Measurements from ENCODE around the gene CEP128.

CEP128 gene

DNA sequence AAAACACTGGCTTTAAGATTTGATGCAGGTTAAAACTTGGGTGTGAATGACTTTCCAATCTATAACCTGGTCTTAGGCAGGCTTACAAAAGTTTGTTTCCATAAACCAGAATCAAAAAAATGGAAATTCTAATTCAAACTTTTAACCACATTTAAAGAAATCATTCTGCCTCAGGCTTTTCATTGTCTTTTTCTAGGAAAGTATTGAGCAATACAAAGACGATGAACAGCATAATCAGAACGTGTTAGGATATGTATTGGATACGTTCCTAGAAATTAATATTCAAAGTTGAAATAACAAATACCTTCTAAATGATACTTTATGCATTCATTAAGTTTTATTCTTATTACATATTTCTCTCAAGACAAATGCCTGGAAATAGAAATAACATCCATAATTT lies 172.9 kb downstream of the CEP128 start:
- no peak for DNase-seq

DNA sequence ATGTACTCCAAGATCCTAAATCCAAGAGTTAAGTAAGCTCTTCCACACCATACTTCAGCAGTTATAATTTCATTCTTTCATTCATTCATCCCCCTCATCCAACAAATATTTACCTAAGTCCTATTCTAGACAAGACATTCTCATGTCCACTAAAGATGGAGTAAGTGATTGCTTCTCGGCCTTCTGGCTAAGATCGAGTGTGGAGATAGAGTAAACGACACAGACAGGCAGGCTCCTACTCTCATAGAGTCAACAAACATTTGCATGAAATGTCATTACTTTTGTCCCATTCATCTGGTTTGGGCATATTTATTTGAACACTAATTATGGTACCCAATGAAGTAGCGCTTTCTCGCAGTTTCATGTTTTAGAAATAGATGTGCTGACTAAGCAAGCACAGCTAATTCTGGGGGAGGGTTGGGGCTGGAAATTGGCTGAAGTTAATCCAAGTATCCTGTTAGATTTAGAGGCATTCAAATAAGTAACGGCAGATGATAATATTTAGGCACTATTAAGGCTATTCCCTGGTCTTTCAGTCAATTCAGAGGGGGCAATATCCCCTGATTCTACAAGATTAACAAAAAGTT lies 176.5 kb downstream of the CEP128 start:
- no peak for DNase-seq

DNA sequence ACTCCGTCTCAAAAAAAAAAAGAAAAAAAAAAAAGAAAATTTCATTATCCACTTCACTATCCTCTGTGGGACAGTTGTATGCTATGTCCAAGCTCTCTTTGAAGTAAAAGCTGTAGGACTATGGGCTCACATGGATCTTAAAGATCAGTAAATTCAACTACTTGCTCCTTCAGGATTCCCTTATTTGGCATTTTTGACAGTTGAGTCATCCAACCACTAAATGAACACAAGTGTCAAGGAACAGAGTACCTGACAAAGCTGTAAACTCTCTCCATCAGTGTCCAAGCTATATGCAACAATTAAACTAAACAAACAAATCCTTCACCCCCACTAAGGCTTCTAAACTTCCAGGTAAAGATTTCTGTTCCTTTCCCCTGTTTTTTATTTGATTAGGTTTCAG lies 177.0 kb downstream of the CEP128 start:
- DNase-seq = no peak

DNA sequence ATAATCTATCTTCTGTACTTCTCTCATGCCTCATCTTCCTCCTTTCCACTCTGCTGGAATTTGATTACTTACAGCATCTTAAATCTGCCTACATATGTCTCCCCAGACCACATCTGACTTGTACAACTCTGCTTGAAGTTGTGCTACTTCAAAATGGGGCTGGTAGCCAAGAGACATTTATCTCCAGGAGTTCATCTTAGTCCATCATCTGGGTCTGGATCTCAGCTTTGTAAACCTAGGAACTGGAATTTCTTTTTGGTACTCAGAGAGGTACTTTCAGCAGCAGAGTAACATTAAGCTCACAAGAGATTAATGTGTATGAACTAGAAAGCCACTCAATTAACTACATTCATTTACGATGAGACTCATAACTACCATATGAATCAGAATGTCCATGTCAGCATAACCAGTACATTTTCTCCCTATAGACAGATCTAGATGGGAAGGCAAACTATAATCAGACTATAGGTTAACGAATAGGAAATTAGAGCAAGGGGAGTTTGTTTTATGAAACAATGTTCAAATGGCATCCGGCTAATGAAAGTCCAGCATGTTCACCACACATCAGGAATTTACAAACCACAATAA lies 178.8 kb downstream of the CEP128 start:
- no peak for DNase-seq

DNA sequence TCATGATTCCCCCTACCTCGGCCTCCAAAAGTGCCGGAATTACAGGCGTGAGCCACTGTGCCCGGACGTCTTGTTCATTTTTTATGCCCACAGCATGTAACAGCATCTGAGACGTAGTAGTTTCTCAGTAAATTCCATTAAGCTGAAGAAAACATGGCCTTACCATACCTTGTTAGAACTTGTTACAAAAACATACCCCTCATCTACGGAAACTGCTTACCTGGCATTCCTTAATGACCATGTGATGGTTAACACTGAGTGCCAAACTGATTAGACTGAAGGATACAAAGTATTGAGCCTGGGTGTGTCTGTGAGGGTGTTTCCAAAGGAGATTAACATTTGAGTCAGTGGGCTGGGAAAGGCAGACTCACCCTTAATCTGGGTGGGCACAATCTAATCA lies 186.8 kb downstream of the CEP128 start:
- no peak for DNase-seq

DNA sequence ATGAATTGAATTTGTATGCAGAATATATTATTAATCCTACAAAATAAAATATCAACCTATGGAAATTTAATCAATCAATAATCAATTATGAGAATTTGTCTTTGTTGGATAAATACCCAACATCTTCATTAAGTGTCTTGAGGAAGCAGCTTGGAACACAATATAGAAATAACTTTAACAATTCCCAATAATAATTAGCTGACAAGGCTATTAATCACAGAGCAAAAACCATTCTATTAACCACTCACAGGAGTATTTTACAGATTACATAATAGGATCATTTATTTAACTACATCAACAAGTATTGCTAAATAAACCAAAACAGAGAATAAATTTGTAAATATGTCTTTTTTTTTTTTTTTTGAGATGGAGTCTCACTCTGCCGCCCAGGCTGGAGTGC lies 190.3 kb downstream of the CEP128 start:
- no peak for DNase-seq

DNA sequence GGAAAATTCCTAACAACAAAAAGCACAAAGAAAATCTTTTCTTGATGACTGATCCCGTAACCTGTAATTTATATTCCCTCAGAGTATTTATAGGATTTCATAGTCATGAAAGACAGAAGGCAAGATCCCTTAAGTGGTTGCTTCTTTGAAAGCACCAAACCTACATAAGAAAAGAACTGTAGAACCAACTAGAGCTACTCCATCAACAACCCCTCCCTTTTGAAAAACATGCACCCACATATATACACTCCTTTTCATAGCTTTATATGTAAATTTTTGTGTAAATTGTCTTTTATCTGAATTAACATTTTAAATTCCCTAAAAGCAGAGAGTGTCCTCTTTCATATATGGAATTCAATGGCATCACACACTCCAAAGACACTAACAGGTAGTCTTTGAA lies 215.3 kb downstream of the CEP128 start:
- no peak for DNase-seq

DNA sequence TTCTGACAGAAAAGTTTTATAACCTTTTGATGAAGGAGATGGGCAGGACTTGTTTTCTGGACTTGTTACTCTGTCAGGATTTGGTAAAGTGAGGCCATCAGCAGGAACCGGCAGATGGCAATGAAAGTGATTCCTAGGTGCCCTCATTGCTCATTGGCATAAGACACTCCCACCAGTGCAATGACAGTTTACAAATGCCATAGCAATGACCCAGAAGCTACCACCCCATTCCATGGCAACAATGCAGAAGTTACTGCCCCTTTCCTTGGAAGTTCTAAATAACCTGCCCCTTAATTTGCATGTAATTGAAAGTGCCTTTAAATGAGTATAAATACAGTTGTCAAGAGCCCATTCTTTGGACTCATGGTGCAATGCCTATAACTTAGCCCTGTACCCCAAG lies 222.6 kb downstream of the CEP128 start:
- no peak for DNase-seq

DNA sequence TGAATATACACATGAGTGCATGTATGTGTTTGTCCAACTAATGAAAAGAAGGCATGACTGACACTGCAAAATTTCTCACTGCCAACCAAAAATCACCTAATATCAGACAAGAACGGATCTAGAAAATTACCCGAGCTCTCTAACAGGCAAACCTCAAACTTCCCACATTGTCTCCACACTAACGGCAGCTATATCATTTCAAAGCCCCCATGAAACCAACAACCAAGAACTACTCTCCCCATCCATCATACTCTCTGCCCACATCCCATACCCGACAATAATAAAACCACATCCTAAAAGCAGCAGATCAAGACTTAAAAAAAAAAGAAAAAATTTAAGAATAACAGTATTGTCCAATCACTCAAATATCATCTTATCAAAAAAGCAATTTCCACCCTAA lies 227.1 kb downstream of the CEP128 start:
- no peak for DNase-seq

DNA sequence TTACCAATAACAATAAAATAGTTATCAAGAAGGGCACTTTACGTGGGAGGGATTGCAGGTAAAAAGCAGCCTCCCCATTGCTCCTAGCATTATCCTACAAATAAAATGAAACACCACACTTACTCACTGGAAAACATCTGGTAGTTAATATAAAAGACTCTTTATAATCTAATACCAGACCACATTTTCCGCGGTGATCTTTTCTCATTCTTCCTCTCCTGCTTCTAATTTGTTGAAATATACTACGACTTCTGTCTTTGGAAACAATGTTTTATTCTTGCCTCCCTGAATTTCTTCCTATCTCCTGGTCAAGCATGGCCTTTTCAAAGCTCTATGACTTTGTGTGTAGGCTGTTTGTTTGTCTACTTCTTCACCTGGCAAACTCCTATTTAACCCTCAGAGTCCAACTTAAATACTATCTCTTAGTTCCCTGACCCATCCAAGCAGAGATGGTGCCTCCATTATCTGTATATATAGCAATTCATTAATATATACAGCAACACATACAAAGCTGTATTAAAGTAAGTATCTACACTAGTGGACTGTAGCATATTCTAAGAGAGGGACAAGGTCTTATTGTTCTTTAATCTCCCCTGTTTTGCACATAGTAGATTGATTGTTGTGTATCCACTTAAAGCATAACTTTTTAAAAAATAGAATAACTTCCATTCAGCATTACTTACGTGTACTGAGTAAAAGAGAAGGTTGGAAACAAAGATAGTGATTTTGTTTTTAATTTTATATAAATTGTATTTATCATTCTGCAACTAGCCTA lies 228.3 kb downstream of the CEP128 start:
- DNase-seq = no peak

DNA sequence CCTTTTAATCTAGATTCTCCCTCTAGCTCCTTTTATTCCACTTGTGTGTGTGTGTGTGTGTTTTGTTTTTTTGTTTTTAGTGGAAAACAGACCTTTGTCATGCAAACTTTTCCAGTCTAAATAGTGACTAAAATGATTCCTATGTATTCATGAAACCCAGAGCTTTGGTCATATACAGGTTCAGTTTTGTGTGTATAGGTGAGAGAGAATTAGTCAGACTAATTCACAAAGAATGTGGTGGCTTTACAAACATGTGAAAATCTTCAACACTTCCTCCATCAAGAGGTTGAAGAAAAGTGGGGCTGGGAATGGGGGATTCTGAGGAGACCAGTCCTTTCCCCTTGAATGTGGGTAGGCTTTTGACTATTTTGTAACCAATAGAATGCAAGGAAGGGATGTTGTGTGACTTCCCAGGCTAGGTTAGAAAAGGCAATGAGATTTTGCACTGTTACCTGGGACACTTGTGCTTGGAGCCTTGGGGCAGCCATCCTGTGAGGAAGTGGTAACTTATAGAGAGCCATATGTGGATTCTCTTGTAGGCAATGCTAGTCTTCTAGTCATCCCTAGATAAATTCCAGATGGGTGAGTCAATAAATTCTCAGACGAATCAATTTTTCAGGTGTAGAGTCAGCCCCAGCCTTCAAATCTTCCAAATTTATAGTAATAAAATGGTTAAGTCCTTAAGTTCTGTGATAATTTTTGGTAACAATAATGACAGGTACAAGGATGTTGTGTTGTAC lies 236.1 kb downstream of the CEP128 start:
- DNase-seq = no peak

DNA sequence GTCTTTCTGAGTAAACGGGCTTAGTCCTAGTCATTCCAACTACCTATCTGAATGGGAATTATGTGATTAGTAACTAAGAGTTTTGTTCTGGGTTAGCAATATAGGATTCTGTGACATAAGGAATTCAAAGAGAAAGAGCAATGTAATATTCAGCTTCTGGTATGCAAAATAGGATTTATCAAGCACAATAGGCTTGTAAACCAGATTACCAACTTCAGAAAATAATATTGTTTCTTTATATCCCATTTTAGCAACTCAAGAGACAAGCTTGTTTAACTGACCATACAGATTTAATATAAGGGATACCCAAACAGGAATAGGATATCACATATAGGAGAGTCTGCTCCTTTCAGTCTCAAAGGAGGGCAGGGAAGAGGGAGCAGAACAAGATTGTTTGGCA lies 240.9 kb downstream of the CEP128 start:
- no peak for DNase-seq

DNA sequence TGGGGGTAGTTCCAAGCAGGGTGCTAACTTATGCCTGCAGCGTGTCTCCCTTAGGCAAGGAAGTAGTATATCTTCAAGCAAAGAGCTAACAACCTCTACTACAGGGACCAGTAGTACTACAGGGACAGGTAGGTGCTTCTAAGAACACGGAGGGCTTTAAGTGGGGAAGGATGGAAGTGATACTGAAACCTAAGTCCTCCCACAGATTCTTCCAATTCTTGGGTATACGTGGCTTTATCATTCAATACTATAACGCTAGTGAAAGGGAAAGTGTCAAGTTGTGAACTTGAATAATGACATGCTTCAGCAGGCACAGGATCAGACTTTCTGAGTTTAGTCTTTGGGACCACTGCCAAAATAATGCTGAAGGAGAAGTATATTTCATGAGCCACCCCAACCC lies 241.7 kb downstream of the CEP128 start:
- no peak for DNase-seq

DNA sequence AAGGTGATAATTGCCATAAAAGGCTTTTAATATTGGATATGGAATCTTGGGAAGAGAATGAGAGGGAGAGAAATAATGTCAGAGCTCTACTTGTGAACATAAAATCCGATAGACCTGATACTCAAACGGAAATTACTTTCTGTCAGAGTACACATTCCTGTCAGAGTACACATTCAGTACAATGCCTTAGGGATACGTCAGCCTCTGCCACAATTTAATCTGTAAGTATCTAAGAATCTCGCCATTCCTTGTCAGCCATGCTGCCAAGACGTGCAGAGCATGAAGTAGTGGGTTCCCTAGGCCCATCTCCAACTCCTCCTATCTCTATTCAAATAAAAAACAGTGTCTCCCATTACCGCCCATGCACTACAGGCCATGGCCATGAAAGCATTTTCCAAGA lies 242.6 kb downstream of the CEP128 start:
- no peak for DNase-seq

DNA sequence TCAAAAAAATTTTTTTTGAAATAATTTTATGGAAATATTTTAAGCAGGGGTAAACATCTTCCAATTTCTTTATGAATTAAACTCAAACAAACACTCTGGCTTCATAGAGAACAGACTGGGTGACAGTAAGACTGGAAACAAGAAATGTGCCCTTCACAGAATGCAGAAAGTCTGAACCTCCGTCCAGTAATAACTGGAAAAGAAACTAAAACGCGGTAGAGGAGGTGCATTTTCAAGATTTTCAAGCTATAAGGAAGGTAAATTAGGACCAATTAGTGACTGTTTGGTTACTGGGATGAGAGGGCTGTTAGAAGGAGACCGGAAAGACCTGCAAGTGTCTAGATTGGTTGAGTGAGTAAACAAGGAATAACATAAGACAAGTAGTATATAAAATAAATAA lies 245.7 kb downstream of the CEP128 start:
- DNase-seq = no peak

DNA sequence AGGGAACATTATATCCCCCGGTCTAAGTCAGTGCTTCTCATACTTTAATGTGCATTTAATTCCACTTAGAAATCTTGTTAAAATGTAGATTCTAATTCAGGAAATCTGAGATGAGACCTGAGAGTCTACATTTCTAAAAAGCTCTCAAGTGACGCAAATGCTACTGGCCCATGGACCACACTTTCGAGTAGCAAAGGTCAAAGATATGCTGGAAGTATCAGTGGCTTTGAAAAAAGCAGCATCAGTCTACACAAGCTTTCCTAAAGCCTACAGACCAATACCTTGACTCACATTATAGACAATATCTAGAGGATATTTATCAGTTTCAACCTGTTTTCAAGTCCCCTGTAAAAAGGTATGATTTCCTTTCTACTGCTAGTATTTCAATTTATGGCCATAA lies 248.6 kb downstream of the CEP128 start:
- no peak for DNase-seq

DNA sequence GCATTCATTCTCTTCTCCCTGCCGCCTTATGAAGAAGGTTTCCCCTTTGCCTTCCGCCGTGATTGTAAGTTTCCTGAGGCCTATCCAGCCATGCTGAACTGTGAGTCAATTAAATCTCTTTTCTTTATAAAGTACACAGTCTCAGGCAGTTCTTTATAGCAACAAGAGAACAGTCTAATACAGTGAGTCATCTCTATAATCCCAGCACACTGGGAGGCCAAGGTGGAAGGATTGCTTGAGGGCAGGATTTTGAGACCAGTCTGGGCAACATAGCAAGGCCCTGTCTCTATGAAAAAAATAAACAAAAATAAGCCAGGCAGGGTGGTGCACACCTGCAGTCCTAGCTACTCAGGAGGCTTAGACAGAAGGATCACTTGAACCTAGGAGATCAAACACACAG lies 259.9 kb downstream of the CEP128 start:
- no peak for DNase-seq

DNA sequence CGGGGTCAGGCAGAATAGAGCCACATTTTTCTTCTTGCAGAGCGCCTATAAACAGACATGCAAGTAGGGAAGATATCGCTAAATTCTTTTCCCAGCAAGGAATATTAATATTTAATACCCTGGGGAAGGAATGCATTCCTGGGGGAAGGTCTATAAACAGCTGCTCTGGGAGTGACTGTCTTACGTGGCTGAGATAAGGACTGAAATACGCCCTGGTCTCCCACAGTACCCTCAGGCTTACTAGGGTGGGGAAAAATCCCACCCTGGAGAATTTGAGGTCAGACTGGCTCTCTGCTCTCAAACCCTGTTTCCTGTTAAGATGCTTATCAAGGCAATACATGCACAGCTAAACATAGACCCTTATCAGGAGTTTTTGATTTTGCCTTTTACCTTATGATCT lies 262.3 kb downstream of the CEP128 start:
- no peak for DNase-seq

DNA sequence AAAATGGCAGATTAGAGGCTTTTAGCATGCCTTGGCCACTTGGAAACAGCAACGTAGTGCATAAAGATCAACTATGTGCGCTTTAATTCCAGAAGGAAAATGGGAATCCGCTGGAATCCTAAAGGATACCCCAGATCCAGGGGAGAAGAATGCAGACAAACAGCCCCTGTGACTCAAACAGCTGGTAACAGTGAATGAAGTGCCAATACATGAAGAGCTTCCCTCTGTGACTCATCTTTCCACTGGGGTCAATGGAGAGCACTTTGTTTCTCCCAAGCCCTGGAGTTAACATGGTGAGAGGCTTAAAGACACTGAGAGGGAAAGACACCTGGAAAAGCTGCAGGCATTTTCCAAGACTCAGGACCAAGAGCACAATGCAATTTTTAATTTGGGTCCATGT lies 263.1 kb downstream of the CEP128 start:
- DNase-seq = no peak

DNA sequence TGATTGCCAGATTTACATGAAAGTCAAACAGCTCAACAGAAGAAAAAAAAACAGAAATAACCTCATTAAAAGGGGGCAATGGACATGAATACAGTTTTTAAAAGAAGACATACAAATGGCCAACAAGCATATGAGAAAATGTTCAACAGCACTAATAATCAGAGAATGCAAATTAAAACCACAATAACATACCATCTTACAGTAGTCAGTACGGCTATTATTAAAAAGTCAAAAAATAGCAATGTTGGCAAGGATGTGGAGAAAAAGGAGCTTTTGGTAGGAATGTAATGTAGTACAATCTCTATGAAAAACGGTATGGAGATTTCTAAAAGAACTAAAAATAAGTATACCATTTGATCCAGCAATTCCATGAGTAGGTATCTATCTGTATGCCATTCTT lies 272.1 kb downstream of the CEP128 start:
- DNase-seq = no peak

DNA sequence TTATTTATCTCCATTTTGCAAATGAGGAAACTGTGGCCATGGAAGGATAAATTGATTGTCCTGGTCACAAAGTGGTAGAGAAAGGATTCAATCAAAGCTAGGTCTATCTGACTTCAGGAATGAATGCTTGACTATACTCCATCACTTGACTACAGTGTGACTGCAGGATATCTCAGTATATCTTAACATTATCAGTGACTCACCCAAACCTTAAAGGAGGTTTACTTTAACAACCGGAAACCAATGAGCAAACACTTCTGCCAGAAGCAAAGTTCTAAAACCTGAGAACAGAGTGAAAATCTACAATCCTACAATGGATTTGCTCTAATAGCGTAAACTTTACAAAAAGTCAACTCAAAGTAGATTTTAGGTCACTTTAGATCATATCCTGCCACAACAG lies 277.0 kb downstream of the CEP128 start:
- no peak for DNase-seq

DNA sequence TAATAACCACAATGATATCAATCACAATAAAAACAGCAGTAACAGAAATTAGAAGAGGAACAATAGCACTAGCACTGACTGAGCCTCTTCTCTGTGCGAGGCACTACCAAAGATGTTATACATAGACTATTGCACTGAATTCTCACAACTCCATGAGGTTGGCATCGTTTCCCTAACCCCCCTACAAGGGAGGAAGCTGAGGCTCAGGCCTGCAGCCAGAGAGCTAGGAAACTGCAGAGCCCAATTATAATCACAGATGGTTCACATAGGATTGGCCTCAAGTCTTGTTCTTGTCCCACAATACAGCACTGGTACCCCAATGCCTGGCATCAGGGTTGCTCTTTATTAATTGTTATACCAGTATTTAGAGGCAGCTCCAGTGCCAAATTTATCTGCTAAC lies 278.0 kb downstream of the CEP128 start:
- no peak for DNase-seq

DNA sequence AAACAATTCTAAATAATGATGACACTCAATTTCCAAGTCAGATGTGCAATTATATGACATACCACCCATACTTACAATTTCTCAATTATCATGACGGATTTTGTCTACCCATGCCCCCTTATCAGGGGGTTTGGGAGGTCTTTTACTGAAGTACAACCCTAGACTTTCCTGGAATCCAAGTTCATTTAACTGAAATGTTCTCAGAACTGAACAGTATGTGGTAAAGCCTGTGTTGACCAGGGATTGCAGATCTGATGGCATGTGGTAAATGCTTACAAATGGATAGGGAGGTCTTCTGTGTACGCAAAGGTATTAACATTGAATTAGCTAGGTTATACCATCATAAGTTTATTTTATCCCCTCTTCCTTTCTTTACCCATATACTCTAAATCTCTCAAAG lies 281.8 kb downstream of the CEP128 start:
- DNase-seq = no peak

DNA sequence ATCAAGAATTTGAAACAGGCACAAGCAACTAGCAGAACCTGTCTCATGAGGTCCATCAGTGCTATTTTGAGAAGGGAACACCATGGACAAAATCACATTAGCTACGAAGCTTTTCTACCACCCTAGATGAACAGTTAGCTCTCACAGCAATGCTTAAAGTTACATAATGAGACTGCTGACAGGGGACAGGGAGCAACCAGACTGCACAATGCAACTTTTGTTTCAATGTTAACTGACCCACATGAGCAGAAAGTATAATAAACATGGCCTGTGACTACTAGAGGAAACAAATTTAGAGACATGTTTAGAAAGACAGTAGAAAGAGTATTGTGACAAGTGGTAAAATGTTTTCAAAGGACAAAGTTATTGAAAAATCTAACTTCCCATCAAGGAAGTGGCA lies 282.8 kb downstream of the CEP128 start:
- DNase-seq = no peak
